Keratinocyte (primary cell): ENCODE results near the gene VIPR2. TPM values are rescaled to one million over a fixed set of nuclear protein-coding genes. Genes with fewer than 3 reads are reported as not detected.

Experiments used
- DNase-seq: peaks from one replicate; pipeline ENCODE4 v3.0.0-alpha.2; 2011; ENCODE audit warnings: low read depth, missing footprints, low spot score
- FAIRE-seq: peaks from 2 replicates; lab custom pipeline; 2011; peaks lifted over from hg19 to GRCh38; lab: Jason Lieb, UNC
- H2AFZ ChIP-seq: 2 replicates; pipeline ENCODE4 v1.6.0; 2012; ENCODE audit warnings: low read length, control low read depth, inconsistent platforms; ENCODE audit not compliant: control insufficient read depth
- H3K27ac ChIP-seq: 2 replicates; pipeline ENCODE4 v1.5.1; 2011; ENCODE audit warnings: low read length; ENCODE audit not compliant: control insufficient read depth, insufficient read depth
- H3K27me3 ChIP-seq: 3 replicates; pipeline ENCODE4 v1.6.0; 2011; ENCODE audit warnings: low read length; ENCODE audit not compliant: control insufficient read depth, insufficient read depth; ENCODE audit errors: extremely low read depth
- H3K36me3 ChIP-seq, 2 experiments: 2 replicates in 1 of 2; 3 replicates in 1 of 2; pipeline ENCODE4 v1.5.1; 2011; ENCODE audit warnings: low read length in 2 of 2, mild to moderate bottlenecking in 1 of 2; ENCODE audit not compliant: control insufficient read depth in 2 of 2, insufficient read depth in 2 of 2; ENCODE audit errors: extremely low read depth in 1 of 2
- H3K4me1 ChIP-seq: 3 replicates; pipeline ENCODE4 v1.5.1; 2011; ENCODE audit warnings: low read length; ENCODE audit not compliant: control insufficient read depth, insufficient read depth; ENCODE audit errors: extremely low read depth
- H3K4me2 ChIP-seq: 3 replicates; pipeline ENCODE4 v1.6.0; 2011; ENCODE audit warnings: low read depth, low read length; ENCODE audit not compliant: control insufficient read depth, insufficient read depth; ENCODE audit errors: extremely low read depth
- H3K4me3 ChIP-seq, 3 experiments: fragments of 200-600 bp in 1 of 3; sonication (generic) in 1 of 3; 2 replicates in 2 of 3; 3 replicates in 1 of 3; pipeline ENCODE4 v1.5.1; 2011 to 2016; ENCODE audit warnings: low read length in 3 of 3, mild to moderate bottlenecking in 3 of 3, control low read depth in 2 of 3, inconsistent platforms in 1 of 3, low read depth in 1 of 3, mixed read lengths in 1 of 3, mixed run types in 1 of 3, moderate library complexity in 1 of 3; ENCODE audit not compliant: control insufficient read depth in 2 of 3, insufficient read depth in 2 of 3; ENCODE audit errors: extremely low read depth in 1 of 3
- H3K79me2 ChIP-seq: 2 replicates; pipeline ENCODE4 v1.6.0; 2012; ENCODE audit warnings: low read length; ENCODE audit not compliant: control insufficient read depth, insufficient read depth
- H3K9ac ChIP-seq: 3 replicates; pipeline ENCODE4 v1.6.0; 2011; ENCODE audit warnings: low read length; ENCODE audit not compliant: control insufficient read depth, insufficient read depth; ENCODE audit errors: extremely low read depth
- H3K9me1 ChIP-seq: 3 replicates; pipeline ENCODE4 v1.6.0; 2011; ENCODE audit warnings: low read length; ENCODE audit not compliant: control insufficient read depth, insufficient read depth; ENCODE audit errors: extremely low read depth
- H3K9me3 ChIP-seq: 2 replicates; pipeline ENCODE4 v1.5.1; 2012; ENCODE audit warnings: low read depth, low read length; ENCODE audit not compliant: control insufficient read depth
- H4K20me1 ChIP-seq: 3 replicates; pipeline ENCODE4 v1.6.0; 2011; ENCODE audit warnings: low read length; ENCODE audit not compliant: control insufficient read depth, insufficient read depth; ENCODE audit errors: extremely low read depth
- CTCF ChIP-seq, 3 experiments: IDR thresholded peaks in 1 of 3; conservative IDR thresholded peaks in 1 of 3; optimal IDR thresholded peaks in 1 of 3; 2 replicates in 2 of 3; 3 replicates in 1 of 3; pipeline versions ENCODE3 to v1.5.1; 2011; ENCODE audit warnings: low read length in 3 of 3, mild to moderate bottlenecking in 3 of 3, moderate library complexity in 2 of 3, control low read depth in 1 of 3, inconsistent platforms in 1 of 3; ENCODE audit not compliant: insufficient read depth in 2 of 3; ENCODE audit errors: extremely low read depth in 1 of 3
- EZH2 ChIP-seq: IDR thresholded peaks from one replicate; pipeline ENCODE4 v1.6.1; 2012; ENCODE audit warnings: inconsistent platforms, mild to moderate bottlenecking, low read length, moderate library complexity
- dilution Hi-C: fragments of 300-500 bp; cut with MboI; formaldehyde crosslinking; loops from one replicate; pipeline ENCODE4 v1.7.0; 2020; ENCODE audit warnings: low sequenced_read_pairs; ENCODE audit not compliant: extremely low pct_ligation_motif_present
- polyA plus RNA-seq, 5 experiments: library from polyadenylated mRNA; depleted of rRNA in 3 of 5; stranded (reverse) in 3 of 5; stranded (forward) in 1 of 5; unstranded in 1 of 5; fragments of >200 nt; gene quantifications; 1 replicate in 1 of 5; 2 replicates in 3 of 5; 3 replicates in 1 of 5; pipeline versions ENCODE4 v1.2.1 to v1.2.3, GENCODE V29; 2011 to 2012; ENCODE audit warnings: missing spikeins in 2 of 5, low read depth in 1 of 5, low replicate concordance in 1 of 5

The VIPR2 gene
- polyA plus RNA-seq, 1 donor (not counting 4 experiments of a cell fraction or from before 2014, with no cell fraction given) = not detected

- Histone ChIP-seq H3K79me2 (no peaks in the 10 kb centered on the region), H3K4me1 (peaks cover 4% of the 10 kb centered on the region), H2AFZ (no peak overlapping the region), H3K27ac (no peak overlapping the region), H3K9me3 (no peaks in the 10 kb centered on the region), H3K36me3 (no peaks in the 10 kb centered on the region), H3K9ac (no peak overlapping the region), H3K4me3 (no peak overlapping the region), H3K9me1 (no peaks in the 10 kb centered on the region), H4K20me1 (no peaks in the 10 kb centered on the region), H3K27me3 (no peaks in the 10 kb centered on the region), H3K4me2 (no peak overlapping the region)
- DNase-seq (no peak), FAIRE-seq (no peak)
- TF ChIP-seq CTCF (optimal IDR thresholded peaks at IDR 0.05 in 1 of 3, IDR thresholded peaks at IDR 0.05 in 1 of 3, conservative IDR thresholded peaks at IDR 0.05 in 1 of 3; ENCODE audit: extremely low read depth in 1 of 3, insufficient read depth in 2 of 3, low read length in 3 of 3) = no peak
- dilution Hi-C loops = no loop called here
Observed at GRCh38 chr7:159032322-159032721, 112.3 kb downstream of the VIPR2 start.

GRCh38 chr7:159031750-159032149, 112.9 kb downstream of the VIPR2 start:
- H3K27ac ChIP-seq = no peak overlapping the region
- no peaks in the 10 kb centered on the region for H3K79me2 ChIP-seq
- no peaks in the 10 kb centered on the region for H4K20me1 ChIP-seq
- dilution Hi-C loops = no loop called here
- H3K27me3 ChIP-seq = no peaks in the 10 kb centered on the region
- H3K9me3 ChIP-seq = no peaks in the 10 kb centered on the region
- no peak for FAIRE-seq
- no peak overlapping the region for H3K4me2 ChIP-seq
- TF ChIP-seq EZH2 (no peak), CTCF (optimal IDR thresholded peaks at IDR 0.05 in 1 of 3, IDR thresholded peaks at IDR 0.05 in 1 of 3, conservative IDR thresholded peaks at IDR 0.05 in 1 of 3; ENCODE audit: extremely low read depth in 1 of 3, insufficient read depth in 2 of 3, low read length in 3 of 3) (no peak)
- H3K4me3 ChIP-seq = no peak overlapping the region
- no peak for DNase-seq
- H2AFZ ChIP-seq = no peak overlapping the region
- H3K9me1 ChIP-seq = no peaks in the 10 kb centered on the region
- H3K4me1 ChIP-seq = peaks cover 4% of the 10 kb centered on the region
- no peaks in the 10 kb centered on the region for H3K36me3 ChIP-seq
- no peak overlapping the region for H3K9ac ChIP-seq
